ENCODE results near the gene MBP.

The MBP gene
- total RNA-seq = 10.7 to 357 (median 197) reads per million in 17 experiments

DNA sequence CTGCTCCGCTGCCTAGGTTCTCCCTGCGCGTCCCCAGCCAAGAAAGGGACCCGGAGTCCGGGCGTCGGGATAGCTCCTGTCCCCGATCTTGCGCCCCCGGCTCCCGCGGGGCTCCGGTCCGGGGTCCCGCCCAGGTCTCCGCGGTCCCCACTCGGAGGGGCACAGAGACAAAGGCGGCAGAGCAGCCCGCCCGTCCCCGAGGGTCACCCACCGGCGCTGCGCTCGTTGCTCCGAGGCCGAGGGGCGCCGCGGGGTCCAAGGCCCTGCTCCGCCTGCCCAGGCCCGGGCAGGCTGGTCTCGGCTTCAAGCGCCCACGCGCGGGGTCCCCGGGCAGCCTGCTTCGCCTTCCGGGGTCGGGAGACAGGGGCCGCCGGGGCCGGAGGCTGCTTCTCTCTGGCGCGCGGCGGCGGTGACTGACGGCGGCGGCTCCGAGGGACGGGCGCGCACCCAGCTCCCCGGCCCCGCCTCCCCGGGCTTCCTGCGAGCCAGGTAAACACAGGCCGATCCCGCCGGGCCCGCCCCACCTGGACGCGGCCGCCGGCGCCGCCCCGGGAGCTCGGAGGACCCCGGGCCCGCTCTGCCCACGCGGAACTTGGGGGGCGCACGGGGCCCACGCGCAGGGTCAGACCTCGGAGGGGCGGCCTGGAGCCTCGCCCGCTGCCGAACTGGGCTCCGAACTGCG, at the start of gene MBP:
MBP (minus strand) TSS at position 415 of the 682 bp plus-strand sequence. CDS start 27,522 bp downstream, outside the sequence.
- peak; percentile 71 to 84 (median 76) for DNase-seq

DNA sequence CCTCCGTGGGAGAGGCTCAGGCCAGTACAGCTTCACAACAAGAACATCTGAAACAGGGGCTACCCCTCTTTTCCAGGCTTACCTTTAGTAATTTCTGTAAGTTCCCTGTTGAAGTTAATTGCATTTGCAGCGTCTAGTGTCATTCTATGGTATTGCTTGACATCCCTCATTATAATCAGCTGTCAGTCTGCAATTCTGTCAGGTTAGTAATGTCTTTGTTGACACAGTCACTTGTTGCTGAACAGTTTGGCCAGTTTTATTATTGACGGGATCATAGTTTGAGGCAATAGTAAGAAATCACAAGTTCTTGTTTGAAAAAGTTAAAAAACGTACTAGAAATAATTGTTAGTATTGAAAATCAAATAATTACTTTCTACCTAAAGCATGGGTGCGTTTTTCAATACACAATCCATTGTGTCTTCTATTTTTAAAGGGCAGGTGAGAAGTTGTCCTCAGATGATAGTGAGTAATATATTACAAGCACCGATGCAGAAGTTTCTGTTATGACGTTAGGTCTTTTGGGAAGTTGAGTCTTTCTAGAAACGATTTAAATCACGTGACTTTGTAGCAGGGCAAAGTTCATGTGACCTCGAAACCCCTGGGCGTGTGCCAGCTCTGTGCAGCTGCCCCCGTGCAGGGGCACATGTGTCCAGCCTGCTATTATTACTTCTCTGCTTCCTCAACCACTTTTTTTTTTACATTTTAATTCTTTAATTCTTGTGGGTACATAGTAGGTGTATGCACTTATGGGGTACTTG, 49.5 kb upstream of the MBP start:
- DNase-seq = peak; percentile 73 to 84 (median 80)

GRCh38 chr18:77178559-77178958, 46.0 kb upstream of the MBP start:
- DNase-seq = peak; percentile 89 to 94 (median 92)

DNA sequence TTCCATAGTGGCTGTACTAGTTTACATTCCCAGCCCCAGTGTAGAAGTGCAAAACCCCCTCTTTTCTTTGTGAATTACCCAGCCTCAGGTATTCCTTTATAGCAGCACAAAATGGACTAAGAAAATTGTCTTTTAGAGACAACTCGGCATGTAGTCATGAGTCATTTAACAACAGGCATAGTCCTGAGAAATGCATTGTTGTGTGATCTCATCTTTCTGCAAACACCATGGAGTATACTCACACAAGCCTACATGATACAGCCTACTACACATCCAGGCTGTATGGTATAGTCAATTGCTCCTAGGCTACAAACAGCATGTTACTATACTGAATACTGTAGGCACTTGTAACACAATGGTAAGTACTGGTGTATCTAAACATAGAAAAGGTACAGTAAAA, 44.4 kb upstream of the MBP start:
- DNase-seq = peak in 2 of 4 experiments; percentile 54 to 62

DNA sequence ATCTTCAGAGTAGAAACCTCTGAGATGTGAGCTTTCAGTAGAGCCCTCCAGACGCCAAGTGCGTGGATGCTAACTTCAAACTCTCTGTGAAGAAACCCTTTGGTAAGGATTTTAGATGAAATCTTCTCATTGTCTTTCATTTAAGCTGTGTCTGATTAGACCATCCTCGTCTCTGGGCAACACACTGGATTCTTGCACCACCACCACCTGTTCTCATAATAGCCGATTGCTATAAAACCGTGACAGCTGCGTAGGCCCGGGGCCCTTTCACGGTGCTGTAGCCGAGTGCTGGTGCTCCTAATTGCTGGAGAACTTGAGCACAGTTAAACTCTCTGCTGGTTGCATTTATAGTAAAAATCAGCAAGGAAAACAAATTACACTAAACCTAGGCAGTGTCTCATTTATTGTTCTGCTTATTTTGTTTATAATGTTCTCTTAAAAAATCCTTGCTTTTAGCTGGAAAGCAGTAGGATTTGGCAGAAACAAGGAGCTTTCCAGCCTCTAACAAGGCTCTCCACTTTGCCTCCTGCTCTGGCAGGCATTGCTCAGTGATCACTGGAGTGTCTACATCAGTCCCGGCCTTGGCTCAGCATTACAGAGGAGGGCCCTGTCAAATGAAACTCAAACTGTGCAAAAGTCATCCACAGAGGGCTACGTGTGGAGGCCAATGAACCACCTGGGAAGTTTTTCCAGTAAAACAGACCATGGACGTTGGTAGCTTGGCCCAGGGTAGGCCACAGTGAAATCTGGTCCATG, 40.9 kb upstream of the MBP start:
- DNase-seq = no peak

DNA sequence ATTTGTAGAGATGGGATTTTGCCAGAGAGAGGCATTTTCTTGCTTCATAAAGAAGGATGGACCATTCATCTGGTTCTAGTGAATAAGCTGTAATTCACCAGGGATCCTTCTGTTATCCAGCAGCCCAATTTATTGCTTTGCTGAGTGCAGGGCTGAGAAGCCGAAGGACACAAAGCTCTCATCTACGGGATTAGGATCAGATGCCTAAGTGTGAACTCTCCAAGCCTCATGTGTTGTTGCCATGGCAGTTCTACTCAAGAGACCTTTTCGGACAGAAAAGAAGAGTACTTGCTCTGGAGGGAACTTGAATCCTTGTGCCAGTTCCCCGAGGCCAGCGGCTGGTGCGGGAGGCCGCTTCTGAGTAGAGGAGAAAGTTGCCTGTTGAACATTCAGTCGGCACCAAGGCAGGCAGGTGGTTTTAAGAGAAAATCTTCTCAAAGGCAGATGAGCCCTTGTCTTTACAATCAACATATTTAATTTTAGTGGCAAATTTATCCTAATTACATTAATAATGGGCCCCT, 38.4 kb upstream of the MBP start:
- DNase-seq = no peak

- no peak for DNase-seq
These were observed 36.3 kb upstream of the MBP start for GRCh38 chr18:77168811-77169311.

DNA sequence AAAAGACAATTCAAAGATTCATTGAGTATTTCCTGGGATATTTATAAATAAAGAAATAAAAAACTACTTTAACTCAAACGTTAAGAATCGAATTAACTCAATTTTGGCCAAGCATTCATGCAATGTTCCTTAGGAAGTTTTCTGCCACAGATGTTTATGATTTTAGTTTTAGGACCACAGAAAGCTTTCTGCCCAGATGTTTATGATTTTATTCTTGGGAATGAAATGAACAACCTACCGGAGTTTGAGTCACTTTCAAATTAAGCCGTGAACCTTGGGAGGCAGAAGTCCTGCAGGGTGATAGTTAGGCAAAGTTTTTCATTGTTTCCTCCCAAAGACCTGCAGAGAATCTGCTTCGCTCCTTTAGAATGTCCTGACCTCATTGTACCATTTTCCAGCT, 34.7 kb upstream of the MBP start:
- DNase-seq = no peak

GRCh38 chr18:77166523-77166922, 33.9 kb upstream of the MBP start:
- DNase-seq = no peak

- no peak for DNase-seq
These were observed 33.1 kb upstream of the MBP start for GRCh38 chr18:77165503-77166188.

GRCh38 chr18:77164763-77165485, 32.3 kb upstream of the MBP start:
- DNase-seq = no peak

DNA sequence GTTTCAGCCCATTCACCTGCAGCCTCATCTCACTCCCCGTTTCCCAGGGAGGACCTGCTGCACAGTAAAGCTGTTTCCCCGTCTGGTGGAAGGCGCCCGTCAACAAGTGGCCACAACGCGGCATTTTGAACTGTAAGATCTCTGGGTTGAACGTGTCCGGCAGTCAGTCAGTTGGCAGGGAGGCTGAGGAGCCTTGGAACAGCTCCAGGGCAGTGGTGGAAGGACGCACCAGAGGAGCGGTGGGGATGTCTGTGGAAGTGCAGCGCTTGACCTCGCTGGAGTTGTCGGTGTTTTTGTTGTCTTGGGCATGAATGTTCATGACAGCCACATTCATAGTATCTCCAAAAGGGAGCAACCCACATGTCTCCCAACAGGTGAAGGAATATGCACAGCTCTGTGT, 31.4 kb upstream of the MBP start:
- no peak for DNase-seq

- no peak for DNase-seq
These were observed 30.0 kb upstream of the MBP start for GRCh38 chr18:77162580-77162979.

GRCh38 chr18:77161961-77162360, 29.4 kb upstream of the MBP start:
- DNase-seq = no peak

DNA sequence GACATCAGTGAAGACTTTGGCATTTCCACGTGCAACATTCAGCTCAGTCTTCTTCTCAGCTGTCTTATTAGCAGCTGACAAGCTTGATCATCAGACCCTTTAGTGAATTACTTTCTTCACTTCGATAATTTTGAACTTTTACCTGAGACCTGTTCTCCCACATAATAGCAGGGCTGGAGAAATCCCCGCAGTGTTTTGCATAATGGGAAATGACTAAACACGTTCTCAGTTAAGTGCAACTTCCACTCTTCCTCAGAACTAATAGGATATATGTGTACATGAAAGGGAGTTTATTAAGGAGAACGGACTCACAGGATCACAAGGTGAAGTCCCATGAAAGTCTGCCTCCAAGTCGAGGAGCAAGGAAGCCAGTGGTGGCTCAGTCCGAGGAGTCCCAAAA, 28.8 kb upstream of the MBP start:
- peak in 3 of 4 experiments; percentile 16 to 54 (median 30) for DNase-seq

DNA sequence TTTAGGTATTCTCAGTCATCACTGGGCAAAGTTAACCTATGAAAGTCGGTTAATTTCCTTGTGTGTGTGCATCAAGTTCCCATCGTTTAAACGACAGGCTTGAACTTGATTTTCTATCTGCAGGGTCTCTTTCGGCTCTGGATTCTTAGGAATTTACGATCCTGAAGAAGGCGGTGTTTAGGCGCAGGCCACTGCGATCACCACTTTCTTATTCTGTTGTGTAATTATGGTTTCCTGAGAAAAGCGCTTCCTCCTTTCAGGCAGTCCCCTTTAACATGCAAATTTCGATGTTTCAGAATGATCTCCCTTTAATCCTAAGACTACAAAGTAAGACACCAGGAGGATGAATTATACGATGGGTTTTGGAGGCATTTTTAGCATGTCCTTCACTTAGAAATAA, 27.9 kb upstream of the MBP start:
- DNase-seq = peak; percentile 44 to 80 (median 67)

GRCh38 chr18:77157312-77157711, 24.7 kb upstream of the MBP start:
- no peak for DNase-seq

GRCh38 chr18:77155031-77155430, 22.4 kb upstream of the MBP start:
- no peak for DNase-seq

DNA sequence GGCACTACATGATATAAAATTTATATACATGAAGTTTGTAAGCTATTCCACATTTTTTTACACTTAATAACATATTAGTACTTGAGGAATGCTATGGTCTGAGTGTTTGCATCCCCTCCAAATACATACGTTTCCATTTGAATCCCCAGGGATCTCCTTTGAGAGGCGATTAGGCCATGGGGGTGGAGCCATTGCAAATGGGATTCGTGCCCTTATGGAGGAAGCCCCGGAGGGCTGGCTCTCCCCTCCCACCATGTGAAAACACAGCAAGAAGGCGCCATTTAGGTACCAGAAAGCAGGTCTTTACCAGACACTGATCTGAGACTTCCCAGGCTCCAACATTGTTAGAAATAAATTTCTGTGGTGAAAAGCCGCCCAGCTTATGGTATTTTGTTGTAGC, 20.8 kb upstream of the MBP start:
- no peak for DNase-seq

GRCh38 chr18:77151772-77152520, 19.4 kb upstream of the MBP start:
- DNase-seq = no peak
